ENCODE data around the gene TNRC6A. TPM values are rescaled to one million over a fixed set of nuclear protein-coding genes. Genes with fewer than 3 reads are reported as not detected.

TNRC6A gene
- total and polyA plus RNA-seq, 2 experiments from 2014 or later, result 93.1 to 124 TPM

DNA sequence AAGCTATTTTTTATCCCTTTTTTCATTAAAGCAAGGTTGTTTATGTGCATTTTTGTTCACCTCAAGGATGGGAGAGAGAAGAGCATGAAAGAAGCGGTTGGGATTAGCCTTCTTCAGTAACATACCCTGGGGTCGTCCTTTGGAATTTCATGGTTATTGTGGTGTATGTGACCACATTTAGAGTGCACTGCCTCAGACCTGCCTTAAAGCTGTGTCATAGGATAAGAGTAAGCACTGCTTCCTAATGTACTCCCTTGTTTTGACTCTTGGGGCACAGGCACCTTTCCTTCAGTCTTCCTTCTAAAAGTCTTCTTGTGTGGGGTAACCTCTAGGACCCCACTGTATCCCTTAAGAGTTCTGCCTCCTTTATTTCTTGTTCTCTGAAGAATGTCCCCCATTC, 28.9 kb downstream of the TNRC6A start (continued):
- TF ChIP-seq, protein P1, sequence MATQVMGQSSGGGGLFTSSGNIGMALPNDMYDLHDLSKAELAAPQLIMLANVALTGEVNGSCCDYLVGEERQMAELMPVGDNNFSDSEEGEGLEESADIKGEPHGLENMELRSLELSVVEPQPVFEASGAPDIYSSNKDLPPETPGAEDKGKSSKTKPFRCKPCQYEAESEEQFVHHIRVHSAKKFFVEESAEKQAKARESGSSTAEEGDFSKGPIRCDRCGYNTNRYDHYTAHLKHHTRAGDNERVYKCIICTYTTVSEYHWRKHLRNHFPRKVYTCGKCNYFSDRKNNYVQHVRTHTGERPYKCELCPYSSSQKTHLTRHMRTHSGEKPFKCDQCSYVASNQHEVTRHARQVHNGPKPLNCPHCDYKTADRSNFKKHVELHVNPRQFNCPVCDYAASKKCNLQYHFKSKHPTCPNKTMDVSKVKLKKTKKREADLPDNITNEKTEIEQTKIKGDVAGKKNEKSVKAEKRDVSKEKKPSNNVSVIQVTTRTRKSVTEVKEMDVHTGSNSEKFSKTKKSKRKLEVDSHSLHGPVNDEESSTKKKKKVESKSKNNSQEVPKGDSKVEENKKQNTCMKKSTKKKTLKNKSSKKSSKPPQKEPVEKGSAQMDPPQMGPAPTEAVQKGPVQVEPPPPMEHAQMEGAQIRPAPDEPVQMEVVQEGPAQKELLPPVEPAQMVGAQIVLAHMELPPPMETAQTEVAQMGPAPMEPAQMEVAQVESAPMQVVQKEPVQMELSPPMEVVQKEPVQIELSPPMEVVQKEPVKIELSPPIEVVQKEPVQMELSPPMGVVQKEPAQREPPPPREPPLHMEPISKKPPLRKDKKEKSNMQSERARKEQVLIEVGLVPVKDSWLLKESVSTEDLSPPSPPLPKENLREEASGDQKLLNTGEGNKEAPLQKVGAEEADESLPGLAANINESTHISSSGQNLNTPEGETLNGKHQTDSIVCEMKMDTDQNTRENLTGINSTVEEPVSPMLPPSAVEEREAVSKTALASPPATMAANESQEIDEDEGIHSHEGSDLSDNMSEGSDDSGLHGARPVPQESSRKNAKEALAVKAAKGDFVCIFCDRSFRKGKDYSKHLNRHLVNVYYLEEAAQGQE (IDR thresholded peaks at IDR 0.05; ENCODE audit: unreplicated experiment), result no peak

GRCh38 chr16:24759006-24759405, 29.6 kb downstream of the TNRC6A start:
- Mint-ChIP-seq H3K4me1 (peaks cover 22% of the 10 kb centered on the region; the same call in 2 of the 3 replicates), H3K4me3 (no peak overlapping the region), H3K36me3 (ENCODE audit: low read depth) (peaks cover 21% of the 10 kb centered on the region; the same call in 2 of the 3 replicates), H3K27ac (no peak overlapping the region), H3K27me3 (ENCODE audit: insufficient read depth, low read depth, poor library complexity) (peaks cover 1% of the 10 kb centered on the region), H3K9me3 (no peaks in the 10 kb centered on the region)
- Histone ChIP-seq H3K4me3 (no peak overlapping the region), H4K20me1 (replicated peaks; ENCODE audit: insufficient read depth) (peaks cover 89% of the 10 kb centered on the region), H3F3A (replicated peaks; ENCODE audit: low read depth) (no peaks in the 10 kb centered on the region; the same call in 1 of the 2 replicates), H3K79me2 (replicated peaks; ENCODE audit: insufficient read depth) (peaks cover 100% of the 10 kb centered on the region), H3K9me2 (ENCODE audit: insufficient read depth) (no peaks in the 10 kb centered on the region), H3K4me1 (ENCODE audit: insufficient read depth) (peaks cover 13% of the 10 kb centered on the region), H3K27me3 (ENCODE audit: insufficient read depth) (no peaks in the 10 kb centered on the region), H3K4me2 (no peak overlapping the region), H2AFZ (no peak overlapping the region), H3K27ac (ENCODE audit: low read depth) (0 out of 2 replicates have a peak overlapping the region, but pooled peaks have one; percentile 56), H3K36me3 (ENCODE audit: insufficient read depth) (peaks cover 17% of the 10 kb centered on the region)
- no peak for DNase-seq (ENCODE audit: low spot score)
- TF ChIP-seq ZNF114 (CRISPR knock-in tag; IDR thresholded peaks at IDR 0.05) (no peak), ZNF331 (CRISPR knock-in tag; IDR thresholded peaks at IDR 0.05; ENCODE audit: low read depth) (no peak), JUNB (IDR thresholded peaks at IDR 0.05; ENCODE audit: unreplicated experiment) (no peak), ZNF462 (CRISPR knock-in tag; IDR thresholded peaks at IDR 0.05) (no peak), EZH2phosphoT487 (IDR thresholded peaks at IDR 0.05; ENCODE audit: unreplicated experiment) (no peak), NANOG (IDR thresholded peaks at IDR 0.05; ENCODE audit: borderline replicate concordance) (no peak), EZH2 (IDR thresholded peaks at IDR 0.05; ENCODE audit: low read depth, unreplicated experiment) (no peak)
- TF ChIP-seq, protein P1 (IDR thresholded peaks at IDR 0.05; ENCODE audit: unreplicated experiment), result no peak
- TF ChIP-seq, protein P2, sequence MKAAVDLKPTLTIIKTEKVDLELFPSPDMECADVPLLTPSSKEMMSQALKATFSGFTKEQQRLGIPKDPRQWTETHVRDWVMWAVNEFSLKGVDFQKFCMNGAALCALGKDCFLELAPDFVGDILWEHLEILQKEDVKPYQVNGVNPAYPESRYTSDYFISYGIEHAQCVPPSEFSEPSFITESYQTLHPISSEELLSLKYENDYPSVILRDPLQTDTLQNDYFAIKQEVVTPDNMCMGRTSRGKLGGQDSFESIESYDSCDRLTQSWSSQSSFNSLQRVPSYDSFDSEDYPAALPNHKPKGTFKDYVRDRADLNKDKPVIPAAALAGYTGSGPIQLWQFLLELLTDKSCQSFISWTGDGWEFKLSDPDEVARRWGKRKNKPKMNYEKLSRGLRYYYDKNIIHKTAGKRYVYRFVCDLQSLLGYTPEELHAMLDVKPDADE (IDR thresholded peaks at IDR 0.05), result no peak
- ATAC-seq, result no peak
